Neural cell (in vitro differentiated cells): ENCODE measurements around the gene TMEFF1. TPM values are rescaled to one million over a fixed set of nuclear protein-coding genes. Genes with fewer than 3 reads are reported as not detected.

Source experiments
- H2AFZ ChIP-seq: fragments of 200-600, 300-800 bp; sonication (generic), shearing (Covaris generic); 2 replicates; pipeline ENCODE4 v1.6.0; 2014; ENCODE audit warnings: low read depth, mild to moderate bottlenecking, antibody characterized with exemption, low read length, moderate library complexity
- H3F3A ChIP-seq: fragments of 200-600 bp; shearing (Covaris generic); 2 replicates; pipeline ENCODE4 v1.6.1; 2016; ENCODE audit warnings: mild to moderate bottlenecking, moderate library complexity, mixed read lengths, antibody characterized with exemption, low read length; ENCODE audit not compliant: insufficient read depth, poor library complexity, severe bottlenecking
- H3K27ac ChIP-seq: fragments of 200-600, 300-800 bp; sonication (generic), shearing (Covaris generic); 2 replicates; pipeline ENCODE4 v1.5.1; 2014; ENCODE audit warnings: mild to moderate bottlenecking, low read length, moderate library complexity
- H3K27me3 ChIP-seq: fragments of 300-800, 200-600 bp; sonication (generic), shearing (Covaris generic); 2 replicates; pipeline ENCODE4 v1.6.0; 2014; ENCODE audit warnings: mild to moderate bottlenecking, low read depth, low read length, moderate library complexity; ENCODE audit not compliant: insufficient read depth
- H3K36me3 ChIP-seq: fragments of 300-800, 200-600 bp; sonication (generic), shearing (Covaris generic); 2 replicates; pipeline ENCODE4 v1.5.1; 2014; ENCODE audit warnings: mild to moderate bottlenecking, antibody characterized with exemption, low read length, moderate library complexity; ENCODE audit not compliant: insufficient read depth
- H3K4me2 ChIP-seq: fragments of 300-800, 200-600 bp; sonication (generic), shearing (Covaris generic); 2 replicates; pipeline ENCODE4 v1.6.0; 2014; ENCODE audit warnings: mild to moderate bottlenecking, low read length
- H3K4me3 ChIP-seq: fragments of 300-800, 200-600 bp; sonication (generic), shearing (Covaris generic); 2 replicates; pipeline ENCODE4 v1.5.1; 2014; ENCODE audit warnings: mild to moderate bottlenecking, low read length, moderate library complexity
- H3K79me2 ChIP-seq: fragments of 200-600 bp; shearing (Covaris generic); replicated peaks from 2 replicates; pipeline ENCODE4 v1.6.0; 2014; ENCODE audit warnings: mild to moderate bottlenecking, low read length, moderate library complexity; ENCODE audit not compliant: insufficient read depth
- H3K9ac ChIP-seq: fragments of 300-800, 200-600 bp; sonication (generic), shearing (Covaris generic); 2 replicates; pipeline ENCODE4 v1.6.1; 2016; ENCODE audit warnings: mild to moderate bottlenecking, low read length, mixed read lengths
- H3K9me2 ChIP-seq: fragments of 200-600 bp; shearing (Covaris generic); 2 replicates; pipeline ENCODE4 v1.6.1; 2016; ENCODE audit warnings: mild to moderate bottlenecking, low read length, mixed read lengths; ENCODE audit not compliant: insufficient read depth
- H3K9me3 ChIP-seq: fragments of 200-600, 300-800 bp; sonication (generic), shearing (Covaris generic); 2 replicates; pipeline ENCODE4 v1.6.1; 2016; ENCODE audit warnings: mild to moderate bottlenecking, mixed run types, low read length, moderate library complexity, mixed read lengths
- H4K20me1 ChIP-seq: fragments of 200-600 bp; shearing (Covaris generic); 2 replicates; pipeline ENCODE4 v1.6.1; 2016; ENCODE audit warnings: mild to moderate bottlenecking, mixed run types; ENCODE audit not compliant: insufficient read depth
- EP300 ChIP-seq: fragments of 450-650 bp; conservative IDR thresholded peaks from 2 replicates; pipeline ENCODE4 v1.6.1; 2014; ENCODE audit warnings: antibody characterized with exemption, mild to moderate bottlenecking, moderate library complexity; ENCODE audit not compliant: poor library complexity, severe bottlenecking
- EZH2 ChIP-seq: fragments of 200-600, 300-800 bp; shearing (Covaris generic), sonication (generic); IDR thresholded peaks from 2 replicates; pipeline ENCODE4 v1.6.1; 2014; ENCODE audit warnings: antibody characterized with exemption, low read length, borderline replicate concordance, mild to moderate bottlenecking; ENCODE audit not compliant: insufficient read depth, poor library complexity, severe bottlenecking
- MXI1 ChIP-seq: fragments of 450-650 bp; conservative IDR thresholded peaks from 2 replicates; pipeline ENCODE4 v1.6.1; 2014; ENCODE audit warnings: antibody characterized with exemption, mild to moderate bottlenecking; ENCODE audit not compliant: poor library complexity, severe bottlenecking
- POLR2AphosphoS5 ChIP-seq: IDR thresholded peaks from 2 replicates; pipeline ENCODE4 v1.6.1; 2012
- RAD21 ChIP-seq: fragments of 450-650 bp; conservative IDR thresholded peaks from 2 replicates; pipeline ENCODE4 v1.6.1; 2014; ENCODE audit warnings: antibody characterized with exemption, mild to moderate bottlenecking, moderate library complexity
- SMC3 ChIP-seq: fragments of 450-650 bp; conservative IDR thresholded peaks from 2 replicates; pipeline ENCODE4 v1.6.1; 2014; ENCODE audit warnings: antibody characterized with exemption, mild to moderate bottlenecking, moderate library complexity; ENCODE audit not compliant: poor library complexity
- TAF1 ChIP-seq: IDR thresholded peaks from 2 replicates; pipeline ENCODE4 v1.6.1; 2012; ENCODE audit warnings: low read depth
- polyA plus RNA-seq: library from polyadenylated mRNA; depleted of rRNA; stranded (reverse); fragments of >200 nt; gene quantifications from 2 replicates; pipeline ENCODE4 v1.2.3, GENCODE V29; 2014
- TF ChIP-seq, protein P1 (sequence below): fragments of 450-650 bp; IDR thresholded peaks from 2 replicates; pipeline ENCODE4 v1.5.1; 2014; ENCODE audit warnings: antibody characterized with exemption, mild to moderate bottlenecking, moderate library complexity; ENCODE audit not compliant: poor library complexity, severe bottlenecking
- TF ChIP-seq, protein P2 (sequence below): IDR thresholded peaks from 2 replicates; pipeline ENCODE4 v1.6.1; 2012; ENCODE audit warnings: borderline replicate concordance

TMEFF1 gene
- polyA plus RNA-seq, 1 donor from 2014 or later = 273 TPM

- Histone ChIP-seq H3K79me2 (no peaks in the 10 kb centered on the region), H3K4me2 (no peak overlapping the region), H3K9ac (no peak overlapping the region), H4K20me1 (peaks cover 2% of the 10 kb centered on the region), H3K9me2 (no peaks in the 10 kb centered on the region), H3K36me3 (peaks cover 8% of the 10 kb centered on the region), H2AFZ (no peak overlapping the region), H3K27ac (no peak overlapping the region), H3K9me3 (no peaks in the 10 kb centered on the region), H3K4me3 (no peak overlapping the region), H3F3A (peaks cover 3% of the 10 kb centered on the region), H3K27me3 (no peaks in the 10 kb centered on the region)
- TF ChIP-seq RAD21 = no peak
- TF ChIP-seq, protein P1, sequence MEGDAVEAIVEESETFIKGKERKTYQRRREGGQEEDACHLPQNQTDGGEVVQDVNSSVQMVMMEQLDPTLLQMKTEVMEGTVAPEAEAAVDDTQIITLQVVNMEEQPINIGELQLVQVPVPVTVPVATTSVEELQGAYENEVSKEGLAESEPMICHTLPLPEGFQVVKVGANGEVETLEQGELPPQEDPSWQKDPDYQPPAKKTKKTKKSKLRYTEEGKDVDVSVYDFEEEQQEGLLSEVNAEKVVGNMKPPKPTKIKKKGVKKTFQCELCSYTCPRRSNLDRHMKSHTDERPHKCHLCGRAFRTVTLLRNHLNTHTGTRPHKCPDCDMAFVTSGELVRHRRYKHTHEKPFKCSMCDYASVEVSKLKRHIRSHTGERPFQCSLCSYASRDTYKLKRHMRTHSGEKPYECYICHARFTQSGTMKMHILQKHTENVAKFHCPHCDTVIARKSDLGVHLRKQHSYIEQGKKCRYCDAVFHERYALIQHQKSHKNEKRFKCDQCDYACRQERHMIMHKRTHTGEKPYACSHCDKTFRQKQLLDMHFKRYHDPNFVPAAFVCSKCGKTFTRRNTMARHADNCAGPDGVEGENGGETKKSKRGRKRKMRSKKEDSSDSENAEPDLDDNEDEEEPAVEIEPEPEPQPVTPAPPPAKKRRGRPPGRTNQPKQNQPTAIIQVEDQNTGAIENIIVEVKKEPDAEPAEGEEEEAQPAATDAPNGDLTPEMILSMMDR = no peak
- no peak for TF ChIP-seq MXI1
- no peak for TF ChIP-seq EP300
- no peak for TF ChIP-seq EZH2
- no peak for TF ChIP-seq SMC3
- no peak for TF ChIP-seq POLR2AphosphoS5
- no peak for TF ChIP-seq TAF1
- TF ChIP-seq, protein P2, sequence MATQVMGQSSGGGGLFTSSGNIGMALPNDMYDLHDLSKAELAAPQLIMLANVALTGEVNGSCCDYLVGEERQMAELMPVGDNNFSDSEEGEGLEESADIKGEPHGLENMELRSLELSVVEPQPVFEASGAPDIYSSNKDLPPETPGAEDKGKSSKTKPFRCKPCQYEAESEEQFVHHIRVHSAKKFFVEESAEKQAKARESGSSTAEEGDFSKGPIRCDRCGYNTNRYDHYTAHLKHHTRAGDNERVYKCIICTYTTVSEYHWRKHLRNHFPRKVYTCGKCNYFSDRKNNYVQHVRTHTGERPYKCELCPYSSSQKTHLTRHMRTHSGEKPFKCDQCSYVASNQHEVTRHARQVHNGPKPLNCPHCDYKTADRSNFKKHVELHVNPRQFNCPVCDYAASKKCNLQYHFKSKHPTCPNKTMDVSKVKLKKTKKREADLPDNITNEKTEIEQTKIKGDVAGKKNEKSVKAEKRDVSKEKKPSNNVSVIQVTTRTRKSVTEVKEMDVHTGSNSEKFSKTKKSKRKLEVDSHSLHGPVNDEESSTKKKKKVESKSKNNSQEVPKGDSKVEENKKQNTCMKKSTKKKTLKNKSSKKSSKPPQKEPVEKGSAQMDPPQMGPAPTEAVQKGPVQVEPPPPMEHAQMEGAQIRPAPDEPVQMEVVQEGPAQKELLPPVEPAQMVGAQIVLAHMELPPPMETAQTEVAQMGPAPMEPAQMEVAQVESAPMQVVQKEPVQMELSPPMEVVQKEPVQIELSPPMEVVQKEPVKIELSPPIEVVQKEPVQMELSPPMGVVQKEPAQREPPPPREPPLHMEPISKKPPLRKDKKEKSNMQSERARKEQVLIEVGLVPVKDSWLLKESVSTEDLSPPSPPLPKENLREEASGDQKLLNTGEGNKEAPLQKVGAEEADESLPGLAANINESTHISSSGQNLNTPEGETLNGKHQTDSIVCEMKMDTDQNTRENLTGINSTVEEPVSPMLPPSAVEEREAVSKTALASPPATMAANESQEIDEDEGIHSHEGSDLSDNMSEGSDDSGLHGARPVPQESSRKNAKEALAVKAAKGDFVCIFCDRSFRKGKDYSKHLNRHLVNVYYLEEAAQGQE = no peak
Measured at GRCh38 chr9:100579665-100580064, 106.7 kb downstream of the TMEFF1 start.

DNA sequence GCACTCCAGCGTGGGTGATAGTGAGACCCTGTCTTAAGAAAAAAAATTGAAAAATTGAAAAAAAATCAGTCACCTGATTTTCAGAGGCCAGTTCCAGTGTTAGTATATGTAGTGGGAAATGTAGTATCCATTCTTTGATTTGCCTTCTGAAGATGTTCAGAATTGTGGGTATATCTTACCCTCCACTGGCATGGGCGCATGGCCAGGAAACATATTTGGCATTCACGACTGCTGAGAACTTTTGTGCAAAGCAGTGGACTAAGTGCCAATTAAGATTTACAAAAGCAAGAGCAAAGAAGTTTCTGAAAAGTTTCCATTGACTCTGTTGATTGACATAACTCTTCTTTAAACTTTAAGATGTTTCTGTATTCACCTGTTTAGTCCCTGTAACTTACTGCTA lies 107.3 kb downstream of the TMEFF1 start:
- no peaks in the 10 kb centered on the region for H3K9me2 ChIP-seq
- no peak overlapping the region for H3K27ac ChIP-seq
- H3K4me3 ChIP-seq = no peak overlapping the region
- peaks cover 8% of the 10 kb centered on the region for H3K36me3 ChIP-seq
- no peaks in the 10 kb centered on the region for H3K27me3 ChIP-seq
- peaks cover 5% of the 10 kb centered on the region for H4K20me1 ChIP-seq
- no peak overlapping the region for H2AFZ ChIP-seq
- H3K9me3 ChIP-seq = no peaks in the 10 kb centered on the region
- peaks cover 3% of the 10 kb centered on the region for H3F3A ChIP-seq
- H3K4me2 ChIP-seq = no peak overlapping the region
- TF ChIP-seq EZH2 (no peak), POLR2AphosphoS5 (no peak), SMC3 (no peak)
- TF ChIP-seq, protein P1 = no peak
- H3K79me2 ChIP-seq = no peaks in the 10 kb centered on the region
- H3K9ac ChIP-seq = no peak overlapping the region
